Right lobe of liver (tissue), 6 donors: ENCODE results near the gene SMIM28. TPM values are rescaled to one million over a fixed set of nuclear protein-coding genes. Genes with fewer than 3 reads are reported as not detected.

ENCODE experiments used
- ATAC-seq, 4 donors: fragments of 200-7000 bp; cut with Tn5 transposase; one replicate each; pipeline ENCODE4 v1.9.1; 2020; ENCODE audit warnings: mild to moderate bottlenecking in 4 of 4, moderate library complexity in 4 of 4
- DNase-seq, 3 donors: peaks; one replicate each; pipeline ENCODE4 v3.0.0-alpha.2; 2020
- H3K27ac ChIP-seq, 3 donors: fragments of 200-600 bp; one replicate each; pipeline ENCODE4 v1.8.0; 2022
- H3K27me3 ChIP-seq, 2 donors: fragments of 200-600 bp; one replicate each; pipeline ENCODE4 v1.8.0; 2022
- H3K36me3 ChIP-seq, 4 donors: fragments of 200-600 bp; sonication (generic) in 1 of 4; one replicate each; pipeline versions ENCODE4 v1.5.1 to v1.8.0; 2017 to 2022; ENCODE audit warnings: control low read depth in 1 of 4
- H3K4me1 ChIP-seq, 4 donors: fragments of 200-600 bp; sonication (generic) in 1 of 4; one replicate each; pipeline versions ENCODE4 v1.5.1 to v1.8.0; 2017 to 2022; ENCODE audit warnings: control low read depth in 1 of 4
- H3K4me3 ChIP-seq, 3 donors: fragments of 200-600 bp; one replicate each; pipeline ENCODE4 v1.8.0; 2022
- H3K9me3 ChIP-seq, 4 donors: fragments of 200-600 bp; sonication (generic) in 1 of 4; one replicate each; pipeline versions ENCODE4 v1.5.1 to v1.8.0; 2017 to 2022; ENCODE audit warnings: control low read depth in 1 of 4
- CTCF ChIP-seq, 4 donors: fragments of 200-600 bp in 3 of 4; fragments of 450-650 bp in 1 of 4; IDR thresholded peaks; one replicate each; pipeline versions ENCODE4 v1.5.1 to v1.8.0; 2016 to 2022; ENCODE audit warnings: antibody characterized with exemption in 4 of 4, mild to moderate bottlenecking in 2 of 4
- POLR2A ChIP-seq: fragments of 450-650 bp; IDR thresholded peaks from one replicate; pipeline ENCODE4 v1.6.1; 2017; ENCODE audit warnings: antibody characterized with exemption, mild to moderate bottlenecking
- WGBS: methylation state at CpG from one replicate; pipeline ENCODE4 v1.1.6; 2018; ENCODE audit warnings: low coverage, low lambda C conversion rate; ENCODE audit not compliant: insufficient coverage; ENCODE audit errors: missing lambda C conversion rate; 5-methylcytosine and 5-hydroxymethylcytosine counted together
- intact Hi-C, 2 donors: fragments of 100-400 bp; cut with DNase I; formaldehyde crosslinking; loops; one replicate each; pipeline versions ENCODE4 v1.11.2 to v1.14.1; 2022
- total RNA-seq, 6 experiments: library from RNA; depleted of rRNA in 2 of 6; stranded (reverse); fragments of >200 nt in 2 of 6; fragmentation: NEBNext Ultra II Directional in 3 of 6; extraction: Animal tissue kit (Norgen Biotek cat#: 25700) in 3 of 6; gene quantifications; one replicate each; pipeline versions ENCODE4 v1.1.0 to v1.2.4, GENCODE V29; 2016 to 2023
- donor health status: DM: no; HTN: yes; CAD: no.
- donor health status: DM: no; HTN: no; CAD: no.
- donor health status: DM: no; HTN: no; CAD: no.
- donor health status: DM: no; HTN: yes; CAD: no.
- donor health status: DM: no; HTN: yes; CAD: no.

SMIM28 gene
- total RNA-seq, 6 experiments from 2014 or later = not detected

- no peak for DNase-seq
- TF ChIP-seq CTCF (IDR thresholded peaks at IDR 0.05) (no peak), POLR2A (no peak)
- Histone ChIP-seq H3K4me1 (peaks cover 0 to 35% (median 16%) of the 10 kb centered on the region in 4 donors), H3K27ac (peak overlapping the region in 1 of 3 donors; percentile 76), H3K27me3 (no peaks in the 10 kb centered on the region), H3K9me3 (no peaks in the 10 kb centered on the region), H3K4me3 (no peak overlapping the region), H3K36me3 (peaks cover 0 to 33% (median 14%) of the 10 kb centered on the region in 4 donors)
- intact Hi-C loops = loop anchor here in 1 of 2 donors (10.0 kb wide), 1 partner anchor 111 kb away; no protein-coding TSS in a partner anchor
- no peak for ATAC-seq
- WGBS = 93% methylated on average over 5 of the region's 5 CpGs
Observed at GRCh38 chr6:138405816-138406413, 28.2 kb downstream of the SMIM28 start.

GRCh38 chr6:138406443-138406842 is 28.7 kb downstream of the SMIM28 start:
- H3K27ac ChIP-seq = no peak overlapping the region
- H3K36me3 ChIP-seq = peaks cover 0 to 34% (median 16%) of the 10 kb centered on the region in 4 donors
- H3K4me3 ChIP-seq = no peak overlapping the region
- no peak for ATAC-seq
- H3K4me1 ChIP-seq = peaks cover 0 to 38% (median 16%) of the 10 kb centered on the region in 4 donors
- no peaks in the 10 kb centered on the region for H3K9me3 ChIP-seq
- no peaks in the 10 kb centered on the region for H3K27me3 ChIP-seq
- intact Hi-C loops = loop anchor here in 1 of 2 donors (10.0 kb wide), 1 partner anchor 112 kb away; no protein-coding TSS in a partner anchor
- TF ChIP-seq POLR2A (no peak), CTCF (IDR thresholded peaks at IDR 0.05) (peak in 2 of 4 donors; percentile 10 to 12)
- DNase-seq = no peak
- 63% methylated on average over 2 of the region's 2 CpGs for WGBS

- Histone ChIP-seq H3K4me1 (peaks cover 0 to 38% (median 16%) of the 10 kb centered on the region in 4 donors), H3K27ac (peak overlapping the region; percentile 34 to 62 (median 61)), H3K9me3 (no peaks in the 10 kb centered on the region), H3K4me3 (no peak overlapping the region), H3K36me3 (peaks cover 4 to 62% (median 29%) of the 10 kb centered on the region in 4 donors), H3K27me3 (no peaks in the 10 kb centered on the region)
- DNase-seq (peak; percentile 55 to 77 (median 65)), ATAC-seq (peak; percentile 37 to 67 (median 61))
- TF ChIP-seq POLR2A (no peak), CTCF (IDR thresholded peaks at IDR 0.05) (no peak)
- intact Hi-C loops = loop anchor here in 1 of 2 donors (10.0 kb wide), 1 partner anchor 285 kb away; no protein-coding TSS in a partner anchor
- 48% methylated on average over 8 of the region's 8 CpGs for WGBS
Observed at GRCh38 chr6:138410048-138410735, 32.5 kb downstream of the SMIM28 start.

- Histone ChIP-seq H3K27me3 (no peaks in the 10 kb centered on the region), H3K4me1 (peaks cover 0 to 38% (median 12%) of the 10 kb centered on the region in 4 donors), H3K4me3 (no peak overlapping the region), H3K9me3 (no peaks in the 10 kb centered on the region), H3K27ac (peak overlapping the region in 2 of 3 donors; percentile 37 to 62), H3K36me3 (peaks cover 4 to 58% (median 26%) of the 10 kb centered on the region in 4 donors)
- DNase-seq (no peak), ATAC-seq (peak in 1 of 4 donors; percentile 9)
- 76% methylated on average over 6 of the region's 6 CpGs for WGBS
- intact Hi-C loops = loop anchor here in 1 of 2 donors (10.0 kb wide), 1 partner anchor 286 kb away; no protein-coding TSS in a partner anchor
- no peak for TF ChIP-seq POLR2A
- no peak for TF ChIP-seq CTCF (IDR thresholded peaks at IDR 0.05)
Observed at GRCh38 chr6:138410972-138411880, 33.5 kb downstream of the SMIM28 start.
